Vagina (tissue), 2 donors: ENCODE results near the gene GPC5.

Experiments used
- CTCF ChIP-seq, 3 experiments: fragments of 450-650 bp in 2 of 3; fragments of 200-600 bp in 1 of 3; sonication (generic) in 1 of 3; IDR thresholded peaks; one replicate each; pipeline ENCODE4 v1.5.1; 2017 to 2019; ENCODE audit warnings: antibody characterized with exemption in 3 of 3, mild to moderate bottlenecking in 2 of 3, moderate library complexity in 2 of 3
- POLR2A ChIP-seq, 2 donors: fragments of 450-650 bp; IDR thresholded peaks; one replicate each; pipeline ENCODE4 v1.6.1; 2017; ENCODE audit warnings: antibody characterized with exemption in 2 of 2, mild to moderate bottlenecking in 2 of 2, moderate library complexity in 2 of 2

- TF ChIP-seq CTCF (IDR thresholded peaks at IDR 0.05): no peak
- no peak for TF ChIP-seq POLR2A (IDR thresholded peaks at IDR 0.05)
Measured at GRCh38 chr13:91893040-91893439, 494.6 kb downstream of the GPC5 start.
